ENCODE measurements around the gene ARHGAP24. TPM values are rescaled to one million over a fixed set of nuclear protein-coding genes. Genes with fewer than 3 reads are reported as not detected.

ARHGAP24 gene
- total and polyA plus RNA-seq, 8 donors = 10.5 to 34.7 (median 17.1) TPM

DNA sequence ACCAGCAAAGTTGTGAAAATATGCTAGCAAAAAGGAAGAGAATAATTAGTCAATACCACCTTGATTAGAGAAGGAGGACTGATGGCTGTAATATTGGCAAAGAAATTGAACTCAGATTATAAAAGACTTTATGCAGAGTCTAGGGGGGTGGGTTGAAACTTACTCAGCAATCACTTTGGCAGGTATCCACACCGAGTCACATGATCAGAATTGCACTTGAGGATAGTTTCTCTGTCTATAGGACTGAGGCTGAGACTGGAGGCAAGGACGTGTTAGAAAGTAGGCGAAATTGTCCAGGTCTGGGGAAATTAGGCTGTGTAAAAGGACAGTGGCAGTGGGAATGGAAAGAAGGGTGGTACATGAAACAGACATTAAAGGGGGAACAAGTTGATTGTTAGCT is 284.4 kb downstream of the ARHGAP24 start:
- intact Hi-C loops (cut with DNase I) = no loop called here
- 93 to 97% methylated on average over 3 of the region's 3 CpGs for WGBS, 2 donors
- H3K4me1 ChIP-seq = peaks cover 5 to 23% (median 17%) of the 10 kb centered on the region in 3 donors
- no peaks in the 10 kb centered on the region for H3K9me3 ChIP-seq
- H3K4me3 ChIP-seq = no peak overlapping the region
- H3K27ac ChIP-seq = no peak overlapping the region
- DNase-seq = no peak
- H3K27me3 ChIP-seq = no peaks in the 10 kb centered on the region
- H3K36me3 ChIP-seq = no peaks in the 10 kb centered on the region
- ATAC-seq = no peak
- FAIRE-seq = no peak
- no peak for TF ChIP-seq CTCF (IDR thresholded peaks at IDR 0.05)

- no peak for TF ChIP-seq CTCF (IDR thresholded peaks at IDR 0.05)
- no peak overlapping the region for H3K27ac ChIP-seq
Measured at GRCh38 chr4:85760511-85760910, 285.6 kb downstream of the ARHGAP24 start.

GRCh38 chr4:85761803-85762528 is 287.0 kb downstream of the ARHGAP24 start:
- H3K27ac ChIP-seq = peak overlapping the region in 2 of 4 donors; percentile 43 to 69
- no peak for TF ChIP-seq CTCF (IDR thresholded peaks at IDR 0.05)
- intact Hi-C loops (cut with DNase I) = no loop called here
- 25 to 28% methylated on average over 7 of the region's 7 CpGs for WGBS, 2 donors
- H3K27me3 ChIP-seq = no peaks in the 10 kb centered on the region
- DNase-seq = peak in 4 of 6 donors; percentile 20 to 45 (median 44)
- no peaks in the 10 kb centered on the region for H3K36me3 ChIP-seq
- ATAC-seq = peak; percentile 69 to 83 (median 80)
- no peaks in the 10 kb centered on the region for H3K9me3 ChIP-seq
- peaks cover 5 to 17% (median 17%) of the 10 kb centered on the region in 3 donors for H3K4me1 ChIP-seq
- no peak overlapping the region for H3K4me3 ChIP-seq
- no peak for FAIRE-seq

More at GRCh38 chr4:85760511-85760910, 285.6 kb downstream of the ARHGAP24 start:
- Histone ChIP-seq H3K9me3 (no peaks in the 10 kb centered on the region), H3K27me3 (no peaks in the 10 kb centered on the region), H3K4me1 (peaks cover 5 to 17% (median 17%) of the 10 kb centered on the region in 3 donors), H3K36me3 (no peaks in the 10 kb centered on the region), H3K4me3 (no peak overlapping the region)
- intact Hi-C loops (cut with DNase I) = no loop called here
- WGBS, 2 donors = 78 to 81% methylated on average over 4 of the region's 4 CpGs
- FAIRE-seq (no peak), ATAC-seq (no peak), DNase-seq (no peak)

GRCh38 chr4:85762529-85762871 is 287.6 kb downstream of the ARHGAP24 start:
- peak overlapping the region in 2 of 4 donors; percentile 43 to 69 for H3K27ac ChIP-seq
- no peaks in the 10 kb centered on the region for H3K36me3 ChIP-seq
- no peak for FAIRE-seq
- H3K27me3 ChIP-seq = no peaks in the 10 kb centered on the region
- H3K4me1 ChIP-seq = peaks cover 5 to 17% (median 17%) of the 10 kb centered on the region in 3 donors
- peak; percentile 59 to 86 (median 78) for ATAC-seq
- intact Hi-C loops (cut with DNase I) = no loop called here
- no peak for TF ChIP-seq CTCF (IDR thresholded peaks at IDR 0.05)
- WGBS, 2 donors = 45% methylated on average over 2 of the region's 2 CpGs
- H3K9me3 ChIP-seq = no peaks in the 10 kb centered on the region
- H3K4me3 ChIP-seq = no peak overlapping the region
- peak in 3 of 6 donors; percentile 23 to 48 (median 29) for DNase-seq

GRCh38 chr4:85763202-85763601 is 288.3 kb downstream of the ARHGAP24 start:
- intact Hi-C loops (cut with DNase I) = no loop called here
- FAIRE-seq = no peak
- Histone ChIP-seq H3K4me1 (peaks cover 5 to 17% (median 17%) of the 10 kb centered on the region in 3 donors), H3K4me3 (no peak overlapping the region), H3K27me3 (no peaks in the 10 kb centered on the region), H3K36me3 (no peaks in the 10 kb centered on the region), H3K9me3 (no peaks in the 10 kb centered on the region), H3K27ac (peak overlapping the region in 2 of 4 donors; percentile 43 to 69)
- WGBS, 2 donors = 43 to 48% methylated on average over 2 of the region's 2 CpGs
- TF ChIP-seq CTCF (IDR thresholded peaks at IDR 0.05) = no peak
- no peak for ATAC-seq
- DNase-seq = no peak
